ENCODE measurements around the gene EIF4H.

EIF4H gene

DNA sequence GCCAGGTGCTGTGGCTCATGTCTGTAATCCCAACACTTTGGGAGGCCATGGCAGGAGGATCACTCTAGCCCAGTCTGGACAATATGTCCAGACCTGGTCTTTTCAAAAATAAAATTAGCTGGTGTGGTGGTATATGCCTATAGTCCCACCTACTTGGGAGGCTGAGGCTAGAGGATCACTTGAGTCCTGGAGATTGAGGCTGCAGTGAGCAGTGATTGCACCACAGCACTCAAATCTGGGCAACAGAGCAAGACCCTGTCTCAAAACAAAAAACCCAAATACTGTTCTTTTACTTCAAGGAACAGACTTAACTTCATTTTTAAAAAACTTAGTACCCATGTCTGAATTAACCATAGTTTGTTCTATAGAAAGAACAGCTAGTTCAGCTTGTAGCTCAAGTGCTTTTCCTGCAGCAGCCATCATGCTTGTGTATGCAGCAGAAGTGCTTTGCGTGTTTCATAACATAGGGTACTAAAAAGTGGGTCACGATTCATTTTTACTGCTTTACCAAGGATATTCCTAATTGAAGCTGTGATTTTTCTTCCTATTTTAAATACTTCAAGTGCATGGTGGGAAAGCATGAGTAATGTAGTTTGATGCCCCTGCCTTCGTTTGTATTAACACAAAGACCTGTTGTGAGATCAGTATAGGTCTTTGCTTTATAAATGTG is 5.9 kb downstream of the EIF4H start:
- no peak overlapping the region for H3K27ac ChIP-seq (ENCODE audit: low read depth, low read length)
- no peak overlapping the region for H3K9ac ChIP-seq (ENCODE audit: low read length)
- H3K4me1 ChIP-seq (ENCODE audit: control insufficient read depth, insufficient read depth, low read length), result peaks cover 42% of the 10 kb centered on the region
- peaks cover 2% of the 10 kb centered on the region for H3K36me3 ChIP-seq (ENCODE audit: control insufficient read depth, insufficient read depth, low read length)
- H3K27me3 ChIP-seq (ENCODE audit: control insufficient read depth, insufficient read depth, low read length), result no peaks in the 10 kb centered on the region
- no peak overlapping the region for H3K4me3 ChIP-seq (ENCODE audit: low read length)

DNA sequence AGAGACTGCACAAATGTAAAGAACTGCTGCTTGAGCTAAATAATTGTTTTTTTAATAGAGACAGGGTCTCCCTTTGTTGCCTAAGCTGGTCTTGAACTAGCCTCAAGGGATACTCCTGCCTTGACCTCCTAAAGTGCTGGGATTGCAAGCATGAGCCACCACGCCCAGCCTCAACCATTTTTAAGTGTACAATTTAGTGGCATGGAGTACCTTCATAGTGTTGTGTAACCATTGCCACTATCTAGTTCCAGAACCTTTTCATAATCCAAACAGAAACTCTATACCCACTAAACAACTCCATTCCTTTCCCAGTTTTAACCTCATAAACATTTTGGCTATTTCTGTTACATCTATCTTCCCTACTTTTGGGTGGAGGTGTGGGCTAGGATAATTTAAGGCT is 6.7 kb downstream of the EIF4H start:
- Histone ChIP-seq H3K27me3 (ENCODE audit: control insufficient read depth, insufficient read depth, low read length) (no peaks in the 10 kb centered on the region), H3K9ac (ENCODE audit: low read length) (no peak overlapping the region), H3K36me3 (ENCODE audit: control insufficient read depth, insufficient read depth, low read length) (peaks cover 2% of the 10 kb centered on the region), H3K27ac (ENCODE audit: low read depth, low read length) (no peak overlapping the region), H3K4me3 (ENCODE audit: low read length) (no peak overlapping the region), H3K4me1 (ENCODE audit: control insufficient read depth, insufficient read depth, low read length) (peaks cover 43% of the 10 kb centered on the region)

GRCh38 chr7:74181821-74182220 is 7.7 kb downstream of the EIF4H start:
- Histone ChIP-seq H3K4me1 (ENCODE audit: control insufficient read depth, insufficient read depth, low read length) (peaks cover 43% of the 10 kb centered on the region), H3K27me3 (ENCODE audit: control insufficient read depth, insufficient read depth, low read length) (no peaks in the 10 kb centered on the region), H3K4me3 (ENCODE audit: low read length) (no peak overlapping the region), H3K9ac (ENCODE audit: low read length) (no peak overlapping the region), H3K27ac (ENCODE audit: low read depth, low read length) (no peak overlapping the region), H3K36me3 (ENCODE audit: control insufficient read depth, insufficient read depth, low read length) (peaks cover 2% of the 10 kb centered on the region)

GRCh38 chr7:74182453-74183090 is 8.4 kb downstream of the EIF4H start:
- no peak overlapping the region for H3K4me3 ChIP-seq (ENCODE audit: low read length)
- no peak overlapping the region for H3K27ac ChIP-seq (ENCODE audit: low read depth, low read length)
- peaks cover 44% of the 10 kb centered on the region for H3K4me1 ChIP-seq (ENCODE audit: control insufficient read depth, insufficient read depth, low read length)

GRCh38 chr7:74183142-74183541 is 9.0 kb downstream of the EIF4H start:
- no peak overlapping the region for H3K27ac ChIP-seq (ENCODE audit: low read depth, low read length)
- H3K36me3 ChIP-seq (ENCODE audit: control insufficient read depth, insufficient read depth, low read length), result peaks cover 4% of the 10 kb centered on the region
- H3K27me3 ChIP-seq (ENCODE audit: control insufficient read depth, insufficient read depth, low read length), result no peaks in the 10 kb centered on the region
- peaks cover 46% of the 10 kb centered on the region for H3K4me1 ChIP-seq (ENCODE audit: control insufficient read depth, insufficient read depth, low read length)
- H3K4me3 ChIP-seq (ENCODE audit: low read length), result no peak overlapping the region
- H3K9ac ChIP-seq (ENCODE audit: low read length), result no peak overlapping the region

More at GRCh38 chr7:74182453-74183090, 8.4 kb downstream of the EIF4H start:
- Histone ChIP-seq H3K27me3 (ENCODE audit: control insufficient read depth, insufficient read depth, low read length) (no peaks in the 10 kb centered on the region), H3K9ac (ENCODE audit: low read length) (no peak overlapping the region), H3K36me3 (ENCODE audit: control insufficient read depth, insufficient read depth, low read length) (peaks cover 2% of the 10 kb centered on the region)

DNA sequence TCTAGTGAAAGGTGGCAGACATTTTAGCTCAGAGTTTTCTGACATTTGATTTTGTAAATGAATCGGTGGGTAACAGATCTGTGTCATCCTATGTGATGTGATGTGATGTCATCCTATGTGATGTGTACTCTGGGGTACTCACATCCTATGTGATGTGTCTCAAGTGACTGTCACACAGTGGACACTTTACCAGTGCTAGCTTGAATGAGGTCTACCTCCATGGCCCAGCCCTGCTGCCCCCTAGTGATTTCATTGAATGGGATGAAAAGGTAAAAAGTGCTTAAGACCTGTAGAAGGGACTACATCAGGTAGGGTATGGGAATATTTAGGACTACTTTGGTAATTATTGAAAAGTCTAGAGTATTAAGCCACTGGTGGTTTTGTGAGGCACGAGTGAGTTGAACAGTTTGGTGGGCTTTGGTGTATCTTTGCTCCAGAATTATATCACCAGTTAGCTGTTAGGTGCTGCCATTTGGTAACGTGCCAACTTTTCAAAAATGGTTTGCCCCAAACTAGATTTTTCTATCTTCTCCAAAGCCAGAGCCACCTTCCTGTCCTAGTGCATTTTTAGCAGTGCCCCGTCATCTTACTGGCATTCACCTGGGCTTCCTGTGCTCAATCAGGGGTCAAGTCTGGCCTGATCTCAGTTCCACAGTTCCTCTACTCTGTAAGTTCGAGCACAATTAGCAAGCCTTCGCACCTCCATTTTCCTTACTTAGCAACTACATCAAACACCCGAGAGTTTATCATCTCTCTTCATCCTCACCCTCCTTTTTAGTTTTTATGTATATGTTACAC is 9.7 kb downstream of the EIF4H start:
- Histone ChIP-seq H3K36me3 (ENCODE audit: control insufficient read depth, insufficient read depth, low read length) (peaks cover 9% of the 10 kb centered on the region), H3K27me3 (ENCODE audit: control insufficient read depth, insufficient read depth, low read length) (no peaks in the 10 kb centered on the region), H3K4me1 (ENCODE audit: control insufficient read depth, insufficient read depth, low read length) (peaks cover 45% of the 10 kb centered on the region), H3K27ac (ENCODE audit: low read depth, low read length) (no peak overlapping the region), H3K4me3 (ENCODE audit: low read length) (no peak overlapping the region), H3K9ac (ENCODE audit: low read length) (no peak overlapping the region)

- Histone ChIP-seq H3K9ac (ENCODE audit: low read length) (no peak overlapping the region), H3K27ac (ENCODE audit: low read depth, low read length) (no peak overlapping the region), H3K27me3 (ENCODE audit: control insufficient read depth, insufficient read depth, low read length) (no peaks in the 10 kb centered on the region), H3K4me3 (ENCODE audit: low read length) (no peak overlapping the region), H3K4me1 (ENCODE audit: control insufficient read depth, insufficient read depth, low read length) (peaks cover 42% of the 10 kb centered on the region), H3K36me3 (ENCODE audit: control insufficient read depth, insufficient read depth, low read length) (peaks cover 16% of the 10 kb centered on the region)
Measured at GRCh38 chr7:74185016-74185415, 10.9 kb downstream of the EIF4H start.

DNA sequence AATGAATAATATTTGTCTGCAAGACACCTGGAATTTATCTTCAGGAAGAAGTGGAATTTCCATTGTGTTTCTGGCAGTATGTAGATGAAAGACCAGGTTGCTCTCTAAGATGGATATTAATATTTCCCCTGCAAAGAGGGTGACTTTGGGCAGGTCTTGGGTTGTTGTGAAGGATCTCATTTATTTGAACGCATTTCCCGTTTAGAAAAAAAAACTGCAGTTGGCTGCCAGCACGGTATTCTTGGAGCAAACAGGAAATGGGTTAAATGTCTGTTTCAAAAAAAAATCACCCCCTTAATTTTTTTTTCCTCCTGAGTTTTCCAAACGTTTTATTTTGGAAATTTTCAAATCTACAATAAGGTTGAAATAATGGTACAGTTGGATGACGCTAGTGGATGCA is 11.5 kb downstream of the EIF4H start:
- Histone ChIP-seq H3K36me3 (ENCODE audit: control insufficient read depth, insufficient read depth, low read length) (peaks cover 22% of the 10 kb centered on the region), H3K27me3 (ENCODE audit: control insufficient read depth, insufficient read depth, low read length) (no peaks in the 10 kb centered on the region), H3K9ac (ENCODE audit: low read length) (no peak overlapping the region), H3K27ac (ENCODE audit: low read depth, low read length) (no peak overlapping the region), H3K4me3 (ENCODE audit: low read length) (no peak overlapping the region), H3K4me1 (ENCODE audit: control insufficient read depth, insufficient read depth, low read length) (peaks cover 36% of the 10 kb centered on the region)

DNA sequence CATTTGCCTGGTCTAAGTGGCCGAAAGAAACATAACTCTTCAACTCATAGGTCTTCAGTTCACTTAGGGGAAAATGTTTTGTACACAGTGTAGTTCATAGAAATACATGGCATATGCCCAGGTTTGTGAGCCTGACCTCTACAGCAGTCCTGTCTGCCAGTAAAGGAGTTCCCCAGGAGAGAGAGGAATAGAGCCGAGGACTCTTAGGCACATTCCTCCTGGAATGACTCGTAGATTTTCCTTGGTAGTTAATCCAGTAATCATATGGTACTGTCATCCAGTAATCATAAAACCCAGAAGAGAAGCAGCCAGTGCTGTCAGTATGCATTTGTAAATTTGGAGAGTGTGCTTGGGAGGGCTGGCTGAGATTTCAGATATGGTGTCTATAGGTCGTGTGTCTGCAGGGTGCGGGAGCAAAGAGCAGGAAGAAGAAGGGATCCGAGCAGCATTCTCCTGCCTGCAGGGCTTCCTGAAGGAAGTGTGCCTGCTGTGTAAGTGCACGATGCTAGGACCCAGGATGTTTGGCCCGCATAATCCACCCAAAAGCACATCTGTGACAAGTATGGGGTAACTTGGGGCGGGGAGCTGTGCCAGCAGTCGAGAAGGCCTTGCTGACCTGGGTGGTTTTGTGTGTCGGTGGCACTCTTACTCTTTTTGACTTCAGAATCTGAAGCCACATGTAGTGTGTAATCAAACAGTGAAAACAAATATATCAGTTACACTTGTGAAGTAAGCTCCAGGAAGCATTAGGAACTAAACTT is 13.9 kb downstream of the EIF4H start:
- H3K4me1 ChIP-seq (ENCODE audit: control insufficient read depth, insufficient read depth, low read length), result peaks cover 22% of the 10 kb centered on the region
- peak overlapping the region; percentile 75 for H3K27ac ChIP-seq (ENCODE audit: low read depth, low read length)
- no peaks in the 10 kb centered on the region for H3K27me3 ChIP-seq (ENCODE audit: control insufficient read depth, insufficient read depth, low read length)
- H3K9ac ChIP-seq (ENCODE audit: low read length), result no peak overlapping the region
- H3K4me3 ChIP-seq (ENCODE audit: low read length), result no peak overlapping the region
- peaks cover 38% of the 10 kb centered on the region for H3K36me3 ChIP-seq (ENCODE audit: control insufficient read depth, insufficient read depth, low read length)

- no peaks in the 10 kb centered on the region for H3K27me3 ChIP-seq (ENCODE audit: control insufficient read depth, insufficient read depth, low read length)
- H3K27ac ChIP-seq (ENCODE audit: low read depth, low read length), result no peak overlapping the region
- H3K9ac ChIP-seq (ENCODE audit: low read length), result no peak overlapping the region
- H3K4me1 ChIP-seq (ENCODE audit: control insufficient read depth, insufficient read depth, low read length), result peaks cover 22% of the 10 kb centered on the region
- no peak overlapping the region for H3K4me3 ChIP-seq (ENCODE audit: low read length)
- peaks cover 51% of the 10 kb centered on the region for H3K36me3 ChIP-seq (ENCODE audit: control insufficient read depth, insufficient read depth, low read length)
Measured at GRCh38 chr7:74190259-74190658, 16.1 kb downstream of the EIF4H start.

GRCh38 chr7:74191231-74191630 is 17.1 kb downstream of the EIF4H start:
- Histone ChIP-seq H3K36me3 (ENCODE audit: control insufficient read depth, insufficient read depth, low read length) (peaks cover 56% of the 10 kb centered on the region), H3K9ac (ENCODE audit: low read length) (no peak overlapping the region), H3K27me3 (ENCODE audit: control insufficient read depth, insufficient read depth, low read length) (no peaks in the 10 kb centered on the region), H3K27ac (ENCODE audit: low read depth, low read length) (no peak overlapping the region), H3K4me3 (ENCODE audit: low read length) (no peak overlapping the region), H3K4me1 (ENCODE audit: control insufficient read depth, insufficient read depth, low read length) (peaks cover 18% of the 10 kb centered on the region)

- H3K36me3 ChIP-seq (ENCODE audit: control insufficient read depth, insufficient read depth, low read length), result peaks cover 52% of the 10 kb centered on the region
- no peak overlapping the region for H3K4me3 ChIP-seq (ENCODE audit: low read length)
- no peak overlapping the region for H3K9ac ChIP-seq (ENCODE audit: low read length)
- no peaks in the 10 kb centered on the region for H3K27me3 ChIP-seq (ENCODE audit: control insufficient read depth, insufficient read depth, low read length)
- H3K4me1 ChIP-seq (ENCODE audit: control insufficient read depth, insufficient read depth, low read length), result peaks cover 5% of the 10 kb centered on the region
- no peak overlapping the region for H3K27ac ChIP-seq (ENCODE audit: low read depth, low read length)
Measured at GRCh38 chr7:74193054-74193453, 18.9 kb downstream of the EIF4H start.

All from rectal smooth muscle tissue (tissue), 1 donor.